PC-3 (cell line): ENCODE data around the gene PABPN1L. TPM values are rescaled to one million over a fixed set of nuclear protein-coding genes. Genes with fewer than 3 reads are reported as not detected.

Source experiments
- ATAC-seq: fragments of 200-7000 bp; cut with Tn5 transposase; 2 replicates; pipeline ENCODE4 v1.9.1; 2020; ENCODE audit warnings: mild to moderate bottlenecking, moderate library complexity
- BruUV-seq: library from RNA; stranded (reverse); fragments of 400-500 nt; replicated peaks from 2 replicates; lab custom pipeline; 2021; lab: Mats Ljungman, UMichigan
- CTCF ChIA-PET: fragments of 300-600 bp; sonication (Branson Sonifier 250); formaldehyde crosslinking; loops from one replicate; lab custom pipeline; 2022; ENCODE audit warnings: antibody characterized with exemption; lab: Charles Lee
- POLR2A ChIA-PET: fragments of 300-600 bp; sonication (Branson Sonifier 250); formaldehyde crosslinking; loops from one replicate; lab custom pipeline; 2022; ENCODE audit warnings: antibody characterized with exemption; ENCODE audit not compliant: unreplicated experiment; lab: Charles Lee
- DNase-seq: peaks from one replicate; pipeline ENCODE4 v3.0.0-alpha.2; 2015
- H2AFZ ChIP-seq: fragments of 300-600 bp; sonication (generic); 2 replicates; pipeline ENCODE4 v1.6.0; 2016; ENCODE audit warnings: antibody characterized with exemption, low read length
- H3F3A ChIP-seq: fragments of 300-600 bp; sonication (generic); one replicate; pipeline ENCODE4 v1.6.0; 2017; ENCODE audit warnings: antibody characterized with exemption, low read length, control low read depth, mild to moderate bottlenecking; ENCODE audit not compliant: unreplicated experiment
- H3K27ac ChIP-seq: fragments of 300-600 bp; sonication (generic); 2 replicates; pipeline ENCODE4 v1.5.1; 2016; ENCODE audit warnings: mild to moderate bottlenecking, low read length
- H3K27me3 ChIP-seq: fragments of 300-600 bp; sonication (generic); 2 replicates; pipeline ENCODE4 v1.6.1; 2016; ENCODE audit warnings: low read length, mixed read lengths
- H3K36me3 ChIP-seq: fragments of 300-600 bp; sonication (generic); 2 replicates; pipeline ENCODE4 v1.6.1; 2016; ENCODE audit warnings: low read depth, mixed run types, low read length, mixed read lengths
- H3K4me1 ChIP-seq: fragments of 300-600 bp; sonication (generic); 2 replicates; pipeline ENCODE4 v1.5.1; 2016; ENCODE audit warnings: low read length; ENCODE audit not compliant: insufficient read depth
- H3K4me2 ChIP-seq: fragments of 300-600 bp; sonication (generic); 2 replicates; pipeline ENCODE4 v1.6.0; 2016; ENCODE audit warnings: low read length
- H3K4me3 ChIP-seq: fragments of 300-600 bp; sonication (generic); 2 replicates; pipeline ENCODE4 v1.5.1; 2016; ENCODE audit warnings: mild to moderate bottlenecking, low read length, mixed read lengths
- H3K79me2 ChIP-seq: fragments of 300-600 bp; sonication (generic); 2 replicates; pipeline ENCODE4 v1.6.1; 2017; ENCODE audit warnings: low read length, mixed read lengths
- H3K9ac ChIP-seq: fragments of 300-600 bp; sonication (generic); 2 replicates; pipeline ENCODE4 v1.6.0; 2016; ENCODE audit warnings: mild to moderate bottlenecking, low read length
- H3K9me2 ChIP-seq: fragments of 300-600 bp; sonication (generic); replicated peaks from 2 replicates; pipeline ENCODE4 v1.6.1; 2016; ENCODE audit warnings: mixed run types, low read length, mixed read lengths
- H3K9me3 ChIP-seq: fragments of 300-600 bp; sonication (generic); 2 replicates; pipeline ENCODE4 v1.6.1; 2016; ENCODE audit warnings: low read length, mixed read lengths
- H4K20me1 ChIP-seq: fragments of 300-600 bp; sonication (generic); 2 replicates; pipeline ENCODE4 v1.6.1; 2016; ENCODE audit warnings: low read length, mixed read lengths
- CTCF ChIP-seq: fragments of 300-600 bp; sonication (generic); conservative IDR thresholded peaks from 2 replicates; pipeline ENCODE4 v1.5.1; 2017; ENCODE audit warnings: antibody characterized with exemption, low read depth, mild to moderate bottlenecking, low read length
- EZH2 ChIP-seq: fragments of 300-600 bp; sonication (generic); IDR thresholded peaks from one replicate; pipeline ENCODE4 v1.6.1; 2017; ENCODE audit warnings: antibody characterized with exemption, mild to moderate bottlenecking, low read length; ENCODE audit not compliant: unreplicated experiment
- EZH2phosphoT487 ChIP-seq: fragments of 300-600 bp; sonication (generic); IDR thresholded peaks from 2 replicates; pipeline ENCODE4 v1.6.1; 2018; ENCODE audit warnings: mild to moderate bottlenecking, antibody characterized with exemption, low read length, borderline replicate concordance
- intact Hi-C: fragments of 100-400 bp; cut with micrococcal nuclease; formaldehyde crosslinking; loops from 2 replicates; pipeline ENCODE4 v1.9.0; 2023
- total RNA-seq: library from RNA; depleted of rRNA; stranded (reverse); fragments of >200 nt; gene quantifications from 2 replicates; pipeline ENCODE4 v1.2.3, GENCODE V29; 2014

The PABPN1L gene
- total RNA-seq, 1 experiment from 2014 or later = not detected

GRCh38 chr16:88914750-88915368, 48.4 kb upstream of the PABPN1L start:
- Histone ChIP-seq H3K27ac (no peak overlapping the region), H3K27me3 (no peaks in the 10 kb centered on the region), H3K79me2 (no peaks in the 10 kb centered on the region), H3K4me1 (no peaks in the 10 kb centered on the region), H3K4me3 (no peak overlapping the region), H3K9me3 (no peaks in the 10 kb centered on the region), H4K20me1 (no peaks in the 10 kb centered on the region), H3K4me2 (no peak overlapping the region), H3K9me2 (no peaks in the 10 kb centered on the region), H3F3A (no peaks in the 10 kb centered on the region), H3K36me3 (no peaks in the 10 kb centered on the region), H3K9ac (no peak overlapping the region), H2AFZ (no peak overlapping the region)
- ATAC-seq (no peak), DNase-seq (no peak)
- TF ChIP-seq EZH2 (no peak), CTCF (no peak), EZH2phosphoT487 (no peak)
- POLR2A ChIA-PET = no interaction called here
- intact Hi-C loops = no loop called here
- CTCF ChIA-PET = no interaction called here
- BruUV-seq = no TSS peak

- DNase-seq = no peak
- TF ChIP-seq EZH2 (no peak), CTCF (no peak), EZH2phosphoT487 (no peak)
- Histone ChIP-seq H3F3A (no peaks in the 10 kb centered on the region), H3K27ac (no peak overlapping the region), H3K79me2 (no peaks in the 10 kb centered on the region), H3K9me2 (no peaks in the 10 kb centered on the region), H2AFZ (no peak overlapping the region), H3K4me1 (no peaks in the 10 kb centered on the region), H3K4me3 (no peak overlapping the region), H3K27me3 (no peaks in the 10 kb centered on the region), H3K9ac (no peak overlapping the region), H3K4me2 (no peak overlapping the region), H3K9me3 (no peaks in the 10 kb centered on the region), H4K20me1 (no peaks in the 10 kb centered on the region), H3K36me3 (no peaks in the 10 kb centered on the region)
- ATAC-seq = no peak
- intact Hi-C loops = no loop called here
- BruUV-seq = no TSS peak
- POLR2A ChIA-PET = no interaction called here
- CTCF ChIA-PET = no interaction called here
Observed at GRCh38 chr16:88913870-88914269, 47.4 kb upstream of the PABPN1L start.

- Histone ChIP-seq H3K27me3 (no peaks in the 10 kb centered on the region), H3K27ac (no peak overlapping the region), H3K4me2 (no peak overlapping the region), H4K20me1 (no peaks in the 10 kb centered on the region), H3K36me3 (no peaks in the 10 kb centered on the region), H3F3A (no peaks in the 10 kb centered on the region), H3K9me3 (no peaks in the 10 kb centered on the region), H3K4me3 (no peak overlapping the region), H3K9ac (no peak overlapping the region), H3K9me2 (no peaks in the 10 kb centered on the region), H3K4me1 (no peaks in the 10 kb centered on the region), H2AFZ (no peak overlapping the region), H3K79me2 (no peaks in the 10 kb centered on the region)
- ATAC-seq (no peak), DNase-seq (no peak)
- POLR2A ChIA-PET = no interaction called here
- TF ChIP-seq EZH2phosphoT487 = no peak
- no peak for TF ChIP-seq CTCF
- TF ChIP-seq EZH2 = no peak
- intact Hi-C loops = no loop called here
- CTCF ChIA-PET = no interaction called here
- BruUV-seq = no TSS peak
Observed at GRCh38 chr16:88913001-88913612, 46.6 kb upstream of the PABPN1L start.
